Uterus (tissue), 4 donors: ENCODE data around the gene RASGEF1C. TPM values are rescaled to one million over a fixed set of nuclear protein-coding genes. Genes with fewer than 3 reads are reported as not detected.
A peak's percentile ranks its signal among the peaks of the same experiment; 100 is the strongest.

ENCODE experiments used
- DNase-seq, 2 donors: peaks; one replicate each; pipeline ENCODE4 v3.0.0-alpha.2; 2019 to 2020
- H3K27ac ChIP-seq, 2 donors: fragments of 200-600 bp; sonication (generic); 1 replicate in 1 of 2; 2 replicates in 1 of 2; pipeline ENCODE4 v1.5.1; 2016 to 2018
- H3K27me3 ChIP-seq, 2 donors: fragments of 200-600 bp; sonication (generic); one replicate each; pipeline ENCODE4 v1.5.1; 2018 to 2019; ENCODE audit warnings: control low read depth in 1 of 2
- H3K36me3 ChIP-seq, 2 donors: fragments of 200-600 bp; sonication (generic); one replicate each; pipeline ENCODE4 v1.5.1; 2019; ENCODE audit warnings: control low read depth in 1 of 2
- H3K4me1 ChIP-seq, 2 donors: fragments of 200-600 bp; sonication (generic); one replicate each; pipeline ENCODE4 v1.5.1; 2018 to 2019; ENCODE audit warnings: control low read depth in 1 of 2
- H3K4me3 ChIP-seq, 2 donors: fragments of 200-600 bp; sonication (generic); 1 replicate in 1 of 2; 2 replicates in 1 of 2; pipeline ENCODE4 v1.5.1; 2018 to 2019; ENCODE audit warnings: mild to moderate bottlenecking in 1 of 2
- H3K9me3 ChIP-seq, 2 donors: fragments of 200-600 bp; sonication (generic); one replicate each; pipeline ENCODE4 v1.5.1; 2019; ENCODE audit warnings: control low read depth in 1 of 2
- CTCF ChIP-seq, 4 experiments: fragments of 200-600 bp in 2 of 4; fragments of 450-650 bp in 2 of 4; sonication (generic) in 2 of 4; IDR thresholded peaks; one replicate each; pipeline ENCODE4 v1.5.1; 2016 to 2019; ENCODE audit warnings: antibody characterized with exemption in 4 of 4, mild to moderate bottlenecking in 2 of 4, moderate library complexity in 1 of 4
- POLR2A ChIP-seq, 2 donors: fragments of 450-650 bp; IDR thresholded peaks; one replicate each; pipeline ENCODE4 v1.6.1; 2016; ENCODE audit warnings: antibody characterized with exemption in 2 of 2, mild to moderate bottlenecking in 1 of 2, moderate library complexity in 1 of 2
- intact Hi-C: fragments of 100-400 bp; cut with DNase I; formaldehyde crosslinking; loops from one replicate; pipeline ENCODE4 v1.15.1; 2023; ENCODE audit warnings: low total_unique reads
- total RNA-seq, 4 donors: library from RNA; depleted of rRNA in 3 of 4; stranded (reverse); fragments of >200 nt in 3 of 4; gene quantifications; one replicate each; pipeline versions ENCODE4 v1.1.0 to v1.2.4, GENCODE V29; 2014 to 2023
- donor health status: DM: yes; HTN: yes; CAD: no.

RASGEF1C gene
- total RNA-seq, 4 donors from 2014 or later = 1.2 TPM; not detected in 3

- TF ChIP-seq POLR2A (IDR thresholded peaks at IDR 0.05) (no peak), CTCF (IDR thresholded peaks at IDR 0.05) (no peak)
- Histone ChIP-seq H3K27ac (no peak overlapping the region), H3K27me3 (no peaks in the 10 kb centered on the region), H3K9me3 (no peaks in the 10 kb centered on the region), H3K4me3 (no peak overlapping the region), H3K4me1 (no peaks in the 10 kb centered on the region), H3K36me3 (no peaks in the 10 kb centered on the region)
- peak in 1 of 2 donors; percentile 4 for DNase-seq
- intact Hi-C loops = no loop called here
These were observed 11.9 kb downstream of the RASGEF1C start for GRCh38 chr5:180197016-180197702.

- H3K27me3 ChIP-seq = no peaks in the 10 kb centered on the region
- no peak for TF ChIP-seq POLR2A (IDR thresholded peaks at IDR 0.05)
- no peak for TF ChIP-seq CTCF (IDR thresholded peaks at IDR 0.05)
- H3K4me3 ChIP-seq = no peak overlapping the region
- no peaks in the 10 kb centered on the region for H3K4me1 ChIP-seq
- no peak for DNase-seq
- no peaks in the 10 kb centered on the region for H3K36me3 ChIP-seq
- H3K9me3 ChIP-seq = no peaks in the 10 kb centered on the region
- intact Hi-C loops = no loop called here
- no peak overlapping the region for H3K27ac ChIP-seq
These were observed 14.3 kb downstream of the RASGEF1C start for GRCh38 chr5:180194410-180195345.

GRCh38 chr5:180193749-180194375 lies 15.1 kb downstream of the RASGEF1C start:
- H3K4me3 ChIP-seq = no peak overlapping the region
- no peak overlapping the region for H3K27ac ChIP-seq
- intact Hi-C loops = no loop called here
- H3K27me3 ChIP-seq = no peaks in the 10 kb centered on the region
- H3K36me3 ChIP-seq = no peaks in the 10 kb centered on the region
- TF ChIP-seq CTCF (IDR thresholded peaks at IDR 0.05) = no peak
- TF ChIP-seq POLR2A (IDR thresholded peaks at IDR 0.05) = no peak
- no peaks in the 10 kb centered on the region for H3K9me3 ChIP-seq
- no peaks in the 10 kb centered on the region for H3K4me1 ChIP-seq
- no peak for DNase-seq

- no peaks in the 10 kb centered on the region for H3K36me3 ChIP-seq
- TF ChIP-seq CTCF (IDR thresholded peaks at IDR 0.05) = no peak
- no peak for TF ChIP-seq POLR2A (IDR thresholded peaks at IDR 0.05)
- intact Hi-C loops = no loop called here
These were observed 17.3 kb downstream of the RASGEF1C start for GRCh38 chr5:180191716-180192115.

More at GRCh38 chr5:180191716-180192115, 17.3 kb downstream of the RASGEF1C start:
- Histone ChIP-seq H3K9me3 (no peaks in the 10 kb centered on the region), H3K4me1 (no peaks in the 10 kb centered on the region), H3K4me3 (no peak overlapping the region), H3K27me3 (no peaks in the 10 kb centered on the region), H3K27ac (no peak overlapping the region)
- no peak for DNase-seq
